ENCODE measurements around the gene FCGR3B.
"Not testable (repeated sequence)": the region's sequence is repeated elsewhere in the genome, so short reads cannot be mapped to it uniquely, and the experiment has no call there.

FCGR3B gene

DNA sequence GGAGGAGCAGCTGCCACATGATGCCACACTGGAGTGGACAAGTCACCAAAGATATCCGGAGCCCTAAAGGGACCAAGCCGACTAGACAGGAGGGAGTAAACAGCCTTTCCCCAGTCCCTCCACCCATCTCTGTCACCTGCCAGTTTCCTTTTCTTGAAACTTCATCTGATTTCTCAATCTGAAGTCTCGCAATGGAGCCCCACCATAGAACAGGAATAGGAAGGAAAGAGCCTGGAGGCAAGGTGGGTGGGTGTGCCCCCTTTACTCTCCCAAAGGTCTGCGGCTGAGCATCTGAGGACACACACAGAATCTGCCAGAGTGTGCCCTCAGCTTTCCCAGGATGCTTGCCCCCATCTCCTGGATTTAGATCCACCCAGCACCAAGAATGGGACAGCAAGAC, at the start of gene FCGR3B:
Gene FCGR3B, minus strand, starts transcription at position 101 of the 400 bp plus-strand sequence. Its CDS starts 82 bp downstream, at position 19.
- DNase-seq (ENCODE audit: low read depth, low spot score): no peak

- DNase-seq (ENCODE audit: low read depth, low spot score): no peak
Measured at GRCh38 chr1:161678500-161678899, 47.5 kb upstream of the FCGR3B start.

GRCh38 chr1:161676958-161677689, 46.1 kb upstream of the FCGR3B start:
- no peak for DNase-seq (ENCODE audit: low read depth, low spot score)

DNA sequence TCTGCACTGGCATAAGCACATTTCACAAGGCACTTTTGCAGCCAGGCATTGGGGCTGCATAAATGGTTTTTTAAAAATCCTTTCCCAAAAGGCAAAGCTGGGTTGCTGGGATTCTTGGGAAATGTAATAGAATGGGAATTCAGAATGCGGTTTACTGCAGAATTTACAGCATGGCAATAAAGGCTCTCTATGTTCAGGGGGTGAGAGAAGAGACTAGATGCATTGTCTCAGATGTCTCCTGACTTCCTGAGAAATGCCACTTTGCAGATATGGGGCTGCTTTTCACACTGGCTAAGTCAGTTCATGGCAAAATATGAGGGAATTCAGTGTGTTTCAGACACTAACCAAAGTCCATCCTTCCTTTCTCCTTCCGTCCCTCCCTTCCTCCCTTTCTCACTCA, 45.5 kb upstream of the FCGR3B start:
- DNase-seq (ENCODE audit: low read depth, low spot score): no peak

DNA sequence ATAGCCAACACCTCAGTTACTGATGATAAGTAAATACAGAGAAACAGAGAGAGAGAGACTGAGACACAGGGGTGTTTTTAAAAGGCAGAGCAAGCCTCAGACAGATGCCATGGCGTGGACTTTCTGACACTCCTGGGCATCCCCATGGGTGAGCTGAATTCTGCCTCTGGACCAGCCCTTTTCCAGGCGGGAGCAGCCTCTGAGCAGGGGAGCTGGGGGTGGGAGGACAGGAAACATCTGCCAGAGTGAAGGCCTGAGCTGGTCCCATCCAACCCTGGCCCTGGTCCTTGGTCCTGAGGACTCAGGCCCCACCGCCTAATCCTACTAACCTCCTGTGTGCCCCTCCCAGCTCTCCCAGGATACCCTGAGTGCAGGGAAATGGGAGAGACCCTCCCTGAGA, 43.9 kb upstream of the FCGR3B start:
- DNase-seq (ENCODE audit: low read depth, low spot score): not testable (repeated sequence)

DNA sequence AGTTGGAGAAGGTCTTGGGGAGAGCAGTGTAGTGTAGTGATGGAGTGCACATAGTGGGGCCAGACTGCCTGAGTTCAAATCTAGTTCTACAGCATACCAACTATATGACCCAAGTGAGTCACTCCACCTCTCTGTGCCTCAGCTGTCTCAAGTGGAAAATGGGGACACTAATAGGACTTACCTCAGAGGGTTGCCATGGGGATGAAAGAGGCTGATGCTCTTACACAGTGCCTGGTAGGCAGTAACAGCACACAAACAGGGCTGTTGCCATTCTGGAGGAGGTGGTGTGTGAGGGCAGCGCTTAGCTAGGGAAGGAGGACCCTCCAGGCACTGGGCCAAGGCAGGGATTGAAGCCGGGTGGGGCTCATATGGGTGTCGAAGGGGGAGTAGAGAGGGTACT, 43.5 kb upstream of the FCGR3B start:
- DNase-seq (ENCODE audit: low read depth, low spot score): not testable (repeated sequence)

- DNase-seq (ENCODE audit: low read depth, low spot score): peak; percentile 81
Measured at GRCh38 chr1:161673437-161673836, 42.5 kb upstream of the FCGR3B start.

- peak; percentile 63 for DNase-seq (ENCODE audit: low read depth, low spot score)
Measured at GRCh38 chr1:161671045-161672020, 40.4 kb upstream of the FCGR3B start.

GRCh38 chr1:161664689-161665088, 33.7 kb upstream of the FCGR3B start:
- DNase-seq (ENCODE audit: low read depth, low spot score): not testable (repeated sequence)

DNA sequence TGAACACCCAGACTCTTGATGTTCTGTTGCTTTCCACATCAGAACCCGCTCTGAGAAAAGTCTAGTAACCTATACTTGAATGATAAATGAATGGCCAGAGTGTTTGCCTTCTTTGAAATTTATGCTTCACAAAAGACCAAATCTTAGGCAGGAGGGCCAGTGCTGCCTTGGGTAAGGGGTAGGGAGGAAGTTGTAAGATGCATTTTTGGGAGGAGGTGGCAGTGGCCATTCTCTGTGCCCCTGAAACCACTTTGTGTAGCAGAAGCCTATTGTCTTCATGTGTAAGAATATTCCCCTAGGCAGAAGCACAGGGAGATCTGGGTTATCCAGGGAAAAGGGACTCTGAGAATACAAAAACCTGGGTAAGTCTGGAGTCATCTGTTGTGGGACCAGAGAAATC, 32.6 kb upstream of the FCGR3B start:
- not testable (repeated sequence) for DNase-seq (ENCODE audit: low read depth, low spot score)

DNA sequence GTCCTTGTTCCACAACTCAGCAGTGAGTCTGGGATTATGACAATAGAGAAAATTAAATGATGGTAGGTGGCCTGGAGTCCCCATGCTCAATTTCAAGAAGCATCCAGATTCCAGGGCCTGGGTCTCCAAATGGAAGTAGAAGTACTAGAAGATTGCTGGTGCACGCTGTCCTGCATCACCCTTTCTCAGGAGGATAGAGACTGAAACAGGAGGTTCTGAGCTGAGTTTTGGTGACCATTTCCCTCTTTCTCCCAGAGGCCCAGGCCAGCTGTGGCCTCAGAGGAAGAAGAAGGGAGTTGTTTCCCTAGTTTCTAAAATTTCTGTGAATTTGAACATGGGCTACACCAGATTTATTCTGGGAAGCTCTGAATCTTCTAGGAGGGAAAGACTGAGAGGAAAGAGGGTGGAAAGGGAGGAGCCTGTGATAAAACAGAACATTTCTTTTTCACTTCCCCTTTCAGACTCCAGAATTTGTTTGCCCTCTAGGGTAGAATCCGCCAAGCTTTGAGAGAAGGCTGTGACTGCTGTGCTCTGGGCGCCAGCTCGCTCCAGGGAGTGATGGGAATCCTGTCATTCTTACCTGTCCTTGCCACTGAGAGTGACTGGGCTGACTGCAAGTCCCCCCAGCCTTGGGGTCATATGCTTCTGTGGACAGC, 31.8 kb upstream of the FCGR3B start, which contains the start of gene FCGR2B:
Gene FCGR2B, plus strand, starts transcription at position 460 of the 656 bp plus-strand sequence. Its CDS starts 99 bp downstream, at position 559.
- not testable (repeated sequence) for DNase-seq (ENCODE audit: low read depth, low spot score)

DNA sequence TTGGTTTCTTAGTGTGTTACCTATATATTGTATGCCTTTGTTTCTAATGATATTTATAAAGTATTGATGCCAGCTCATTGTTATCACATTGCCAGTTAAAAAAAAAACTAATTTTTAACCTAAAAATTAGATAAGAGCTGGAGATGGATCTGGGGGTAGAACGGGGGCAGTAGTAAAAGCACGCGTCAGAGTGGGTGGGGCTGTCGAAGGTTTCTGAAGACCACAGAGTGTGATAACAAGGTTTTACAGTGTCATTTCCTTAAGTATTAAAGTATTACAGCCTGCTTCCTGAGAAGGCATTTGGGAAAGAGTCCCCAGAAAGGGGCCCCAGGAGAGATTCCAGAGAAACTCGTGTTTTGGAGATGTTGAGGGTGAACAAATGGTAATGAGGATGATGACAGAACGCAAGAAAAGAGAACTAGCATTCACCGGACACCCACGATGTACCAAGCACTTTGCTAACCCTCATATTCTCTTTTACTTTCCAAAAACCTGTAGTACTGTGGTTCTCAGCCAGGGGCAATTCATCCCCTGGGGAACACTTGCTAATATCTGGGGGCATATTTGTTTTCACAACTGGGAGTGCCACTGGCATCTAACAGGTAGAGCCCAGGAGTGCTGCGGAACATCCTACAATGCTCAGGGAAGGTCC, 30.8 kb upstream of the FCGR3B start:
- not testable (repeated sequence) for DNase-seq (ENCODE audit: low read depth, low spot score)

- DNase-seq (ENCODE audit: low read depth, low spot score): not testable (repeated sequence)
Measured at GRCh38 chr1:161658524-161658923, 27.5 kb upstream of the FCGR3B start.

DNA sequence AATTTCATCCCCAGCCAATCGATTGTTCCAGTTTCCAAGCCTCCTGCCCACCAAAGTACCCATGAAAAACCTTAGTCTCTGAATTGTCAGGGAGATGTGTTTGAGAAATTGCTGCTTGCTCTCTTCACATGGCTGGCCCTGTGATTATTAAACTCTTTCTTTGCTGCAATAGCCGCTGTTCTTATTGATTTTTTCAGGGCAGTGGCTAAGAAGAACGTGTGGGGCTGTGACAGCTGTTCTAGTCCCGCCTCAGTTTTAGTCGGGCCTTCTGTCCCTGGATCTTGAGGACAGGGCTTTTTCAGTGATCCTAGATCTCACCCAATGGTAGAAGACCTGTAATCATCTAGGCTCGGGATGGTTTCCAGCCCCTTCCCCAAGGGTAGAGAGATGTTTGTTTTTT, 23.0 kb upstream of the FCGR3B start:
- DNase-seq (ENCODE audit: low read depth, low spot score): not testable (repeated sequence)

- DNase-seq (ENCODE audit: low read depth, low spot score): not testable (repeated sequence)
Measured at GRCh38 chr1:161653541-161653940, 22.6 kb upstream of the FCGR3B start.

DNA sequence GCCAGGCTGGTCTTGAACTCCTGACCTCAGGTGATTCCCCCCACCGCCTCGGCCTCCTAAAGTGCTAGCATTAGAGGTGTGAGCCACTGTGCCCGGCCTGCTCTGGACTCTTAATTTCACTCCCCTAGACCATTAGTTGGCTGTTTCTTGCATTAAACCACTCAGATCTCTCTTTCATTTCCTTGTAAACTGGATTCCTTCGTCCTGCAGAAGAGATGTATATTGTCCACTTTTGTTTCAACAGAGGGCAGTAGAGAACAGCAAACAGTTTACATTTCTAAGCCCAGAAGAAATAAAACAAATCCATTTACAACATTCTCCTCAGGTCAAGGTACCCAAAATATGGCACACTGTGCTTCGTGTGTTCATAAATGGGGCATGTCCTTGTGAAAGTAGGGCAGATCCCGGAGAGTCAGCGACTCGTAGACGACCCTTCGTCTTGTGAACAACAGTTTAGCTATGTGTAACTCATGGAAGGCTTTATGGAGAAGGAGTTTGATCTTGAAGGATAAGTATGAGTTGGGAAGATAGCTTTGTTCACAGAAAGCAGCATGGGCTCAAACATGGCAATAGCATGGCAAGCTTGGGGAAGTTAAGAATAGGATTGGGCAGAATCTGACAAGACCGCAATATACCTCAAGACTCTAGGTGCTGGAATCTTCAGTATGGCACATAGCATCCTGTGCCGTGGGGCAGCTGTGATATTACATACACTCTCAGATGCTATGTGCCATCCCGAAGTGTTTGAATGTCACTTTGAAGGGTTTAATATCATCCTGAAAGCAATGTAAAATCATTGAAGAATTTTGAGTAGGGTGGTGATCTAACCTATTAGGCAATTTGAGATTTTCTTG, 16.8 kb upstream of the FCGR3B start:
- DNase-seq (ENCODE audit: low read depth, low spot score): peak; percentile 43

DNA sequence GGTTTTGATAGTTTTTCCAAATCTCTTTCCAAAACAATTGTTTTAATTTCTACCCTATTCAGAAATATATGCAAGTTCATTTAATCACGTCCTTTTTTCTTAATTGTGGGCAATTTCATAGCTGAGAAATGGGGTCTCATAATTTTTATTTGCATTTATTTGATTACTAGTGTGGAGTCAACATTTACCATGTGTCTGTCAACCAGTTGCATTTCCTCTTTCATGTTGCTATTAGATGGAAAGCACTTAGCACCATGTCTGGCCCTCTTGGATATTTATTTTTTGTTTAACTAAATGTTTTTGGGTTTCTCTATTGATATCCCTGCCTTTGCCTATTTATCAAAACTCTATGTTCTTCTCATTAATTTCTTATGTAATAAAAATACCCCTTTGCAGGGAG, 13.9 kb upstream of the FCGR3B start:
- DNase-seq (ENCODE audit: low read depth, low spot score): not testable (repeated sequence)

DNA sequence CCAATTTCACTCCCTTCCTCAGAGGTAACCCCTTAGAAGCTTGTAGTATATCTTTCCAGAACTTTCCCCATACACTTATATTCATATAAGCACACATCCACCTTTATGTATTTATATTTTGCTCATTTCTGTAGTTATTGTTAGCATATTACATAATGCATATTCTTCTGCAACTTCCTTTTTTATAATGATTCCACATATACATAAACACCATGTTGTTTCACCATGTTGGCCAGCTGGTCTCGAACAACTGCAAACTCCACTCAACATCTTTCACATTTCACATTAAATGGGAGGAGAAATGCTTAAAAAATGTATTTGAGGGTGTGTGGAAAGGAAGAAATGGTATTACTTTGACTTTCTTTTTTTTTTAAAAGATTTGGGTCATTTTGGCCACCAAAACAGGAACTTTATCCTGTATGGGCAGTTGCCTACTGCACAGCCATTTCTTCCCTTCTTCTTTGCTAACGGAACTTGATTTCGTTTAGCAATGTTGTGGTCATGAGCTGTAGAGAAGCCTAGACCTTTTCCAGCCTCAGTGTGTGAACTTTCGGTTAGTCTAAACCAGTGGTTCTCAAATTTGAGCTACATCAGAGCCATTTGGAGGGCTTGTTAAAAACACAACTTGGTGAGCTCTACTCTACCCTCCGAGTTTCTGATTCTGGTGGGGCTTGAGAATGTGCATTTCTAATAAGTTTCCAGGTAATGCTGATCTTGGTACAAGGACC, 12.7 kb upstream of the FCGR3B start:
- not testable (repeated sequence) for DNase-seq (ENCODE audit: low read depth, low spot score)

DNA sequence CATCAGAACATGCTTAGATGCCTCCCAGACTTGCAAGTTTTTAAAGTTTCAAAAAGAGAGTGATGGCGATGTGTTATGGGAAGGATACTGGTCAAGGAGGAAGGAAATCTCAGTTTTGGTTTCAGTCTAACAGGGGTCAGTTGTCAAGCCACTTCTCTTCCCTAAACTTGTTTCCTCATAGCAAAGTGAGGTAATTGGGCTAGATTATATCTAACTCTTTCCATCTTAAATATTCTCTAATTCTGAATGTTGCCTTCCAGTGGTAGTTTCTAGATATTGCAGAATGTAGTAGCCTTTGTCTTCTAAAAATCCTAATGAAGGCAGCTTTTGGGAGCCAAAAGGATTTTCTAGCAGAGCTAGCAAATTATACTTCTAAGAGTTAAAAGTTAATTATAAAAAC, 11.7 kb upstream of the FCGR3B start:
- not testable (repeated sequence) for DNase-seq (ENCODE audit: low read depth, low spot score)

DNA sequence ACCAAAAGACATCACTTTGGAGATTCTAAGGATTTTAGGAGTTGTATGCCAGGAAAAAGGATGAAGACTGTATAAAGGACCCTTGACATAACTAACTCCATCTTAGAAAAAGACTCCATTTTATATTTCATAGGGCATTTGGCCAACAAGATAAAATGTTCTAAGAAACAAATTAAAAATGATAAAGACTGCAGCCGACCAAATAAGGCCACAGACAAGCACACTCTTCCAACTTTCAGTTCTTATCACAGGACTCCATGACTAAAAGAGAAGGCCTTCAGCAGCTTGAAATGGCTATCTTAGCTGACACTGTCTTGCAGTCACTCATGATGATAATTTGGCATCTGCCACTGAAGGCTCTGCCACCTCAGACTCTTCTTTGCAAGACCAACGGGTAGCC, 8.2 kb upstream of the FCGR3B start:
- not testable (repeated sequence) for DNase-seq (ENCODE audit: low read depth, low spot score)
